Fibroblast of skin of abdomen (primary cell): Measurements from ENCODE around the gene FAM89B. TPM values are rescaled to one million over a fixed set of nuclear protein-coding genes. Genes with fewer than 3 reads are reported as not detected.
A peak's percentile ranks its signal among the peaks of the same experiment; 100 is the strongest.
"Not testable (repeated sequence)": the region's sequence is repeated elsewhere in the genome, so short reads cannot be mapped to it uniquely, and the experiment has no call there.

Experiments
- DNase-seq: peaks from one replicate; pipeline ENCODE4 v3.0.0-alpha.2; 2013
- polyA plus RNA-seq, 2 experiments: library from polyadenylated mRNA; unstranded; fragments of 120-200 nt; gene quantifications; one replicate each; pipeline ENCODE4 v1.2.1, GENCODE V29; 2013; ENCODE audit not compliant: insufficient read length in 2 of 2

Gene FAM89B
- polyA plus RNA-seq (2013, experiment 1 of 2; ENCODE audit: insufficient read length): 26.6 TPM
- polyA plus RNA-seq (2013, experiment 2 of 2; ENCODE audit: insufficient read length): 31.3 TPM

GRCh38 chr11:65572356-65573051 is at the start of gene FAM89B:
TSS of gene FAM89B (plus strand) at chr11:65572538. CDS start at chr11:65572670, 132 bp downstream.
- peak; percentile 88 for DNase-seq

GRCh38 chr11:65522718-65523630 is 49.4 kb upstream of the FAM89B start:
- not testable (repeated sequence) for DNase-seq

- DNase-seq: not testable (repeated sequence)
Observed at GRCh38 chr11:65523631-65523968, 48.7 kb upstream of the FAM89B start.

- no peak for DNase-seq
Observed at GRCh38 chr11:65524014-65524740, 48.2 kb upstream of the FAM89B start.

GRCh38 chr11:65524741-65525545 is 47.4 kb upstream of the FAM89B start, which contains the start of gene SCYL1:
TSS of gene SCYL1 (plus strand) at chr11:65525083. CDS start at chr11:65525154, 71 bp downstream.
- peak; percentile 83 for DNase-seq

GRCh38 chr11:65525546-65526480 is 46.5 kb upstream of the FAM89B start:
- DNase-seq: no peak

GRCh38 chr11:65526744-65527143 is 45.6 kb upstream of the FAM89B start:
- DNase-seq: no peak

GRCh38 chr11:65528819-65529350 is 43.5 kb upstream of the FAM89B start:
- no peak for DNase-seq

DNA sequence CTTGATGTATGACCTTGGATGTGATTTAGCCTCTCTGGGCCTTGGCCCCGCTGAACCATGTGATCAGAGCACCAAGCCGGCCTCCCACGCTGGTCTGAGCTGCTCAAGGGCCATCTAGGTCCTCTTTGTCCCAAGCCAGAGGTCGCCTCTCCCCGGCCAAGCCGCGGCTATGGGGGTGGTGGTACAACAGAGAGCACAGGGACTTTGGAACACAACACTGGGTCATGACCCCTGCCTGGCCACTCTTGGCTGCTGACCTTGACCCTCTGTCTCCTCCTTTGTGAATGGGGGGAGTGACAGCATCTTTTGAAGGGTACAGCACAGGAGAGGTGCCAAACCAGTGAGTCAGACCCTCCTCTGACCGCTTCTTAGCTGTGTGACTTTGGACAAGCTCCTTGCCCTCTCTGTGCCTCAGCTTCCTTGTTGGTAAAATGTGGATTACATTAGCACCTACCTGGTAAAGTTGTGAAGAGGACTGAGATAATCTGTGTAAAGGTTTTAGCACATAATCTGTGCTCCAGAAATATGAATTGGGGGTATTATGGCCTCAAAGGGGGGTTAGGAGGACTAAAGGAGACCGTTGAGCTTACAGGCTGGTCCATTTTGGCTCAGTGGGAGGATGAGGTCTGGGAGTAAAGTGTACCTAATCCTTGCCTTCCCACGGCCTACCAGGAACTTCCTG is 42.7 kb upstream of the FAM89B start:
- DNase-seq: no peak

- no peak for DNase-seq
Observed at GRCh38 chr11:65530157-65530496, 42.2 kb upstream of the FAM89B start.

- DNase-seq: no peak
Observed at GRCh38 chr11:65532388-65533064, 39.8 kb upstream of the FAM89B start.

- DNase-seq: no peak
Observed at GRCh38 chr11:65535102-65535501, 37.2 kb upstream of the FAM89B start.

GRCh38 chr11:65536412-65537295 is 35.7 kb upstream of the FAM89B start:
- DNase-seq: no peak

GRCh38 chr11:65537296-65537597 is 35.1 kb upstream of the FAM89B start:
- no peak for DNase-seq

GRCh38 chr11:65537620-65538231 is 34.6 kb upstream of the FAM89B start:
- DNase-seq: no peak

- no peak for DNase-seq
Observed at GRCh38 chr11:65538232-65538914, 34.0 kb upstream of the FAM89B start.
